ENCODE measurements around the gene SMAD2.

The SMAD2 gene

GRCh38 chr18:47899107-47899840, 31.2 kb downstream of the SMAD2 start:
- DNase-seq (ENCODE audit: extremely low read depth, low read depth) = no peak
- no peak overlapping the region for H3K4me3 ChIP-seq (replicated peaks; ENCODE audit: low read depth, low read length)
- no peak for TF ChIP-seq CTCF (IDR thresholded peaks at IDR 0.05; ENCODE audit: low read depth, low read length, missing control alignments)

- DNase-seq (ENCODE audit: extremely low read depth, low read depth) = no peak
- no peak for TF ChIP-seq CTCF (IDR thresholded peaks at IDR 0.05; ENCODE audit: low read depth, low read length, missing control alignments)
- H3K4me3 ChIP-seq (replicated peaks; ENCODE audit: low read depth, low read length) = no peak overlapping the region
These were observed 31.8 kb downstream of the SMAD2 start for GRCh38 chr18:47898696-47899095.

GRCh38 chr18:47898055-47898454, 32.4 kb downstream of the SMAD2 start:
- no peak for DNase-seq (ENCODE audit: extremely low read depth, low read depth)

GRCh38 chr18:47895565-47896250, 34.8 kb downstream of the SMAD2 start:
- no peak for DNase-seq (ENCODE audit: extremely low read depth, low read depth)
- no peak for TF ChIP-seq CTCF (IDR thresholded peaks at IDR 0.05; ENCODE audit: low read depth, low read length, missing control alignments)
- no peak overlapping the region for H3K4me3 ChIP-seq (replicated peaks; ENCODE audit: low read depth, low read length)

More at GRCh38 chr18:47898055-47898454, 32.4 kb downstream of the SMAD2 start:
- no peak for TF ChIP-seq CTCF (IDR thresholded peaks at IDR 0.05; ENCODE audit: low read depth, low read length, missing control alignments)
- H3K4me3 ChIP-seq (replicated peaks; ENCODE audit: low read depth, low read length) = no peak overlapping the region

GRCh38 chr18:47893939-47894699, 36.3 kb downstream of the SMAD2 start:
- TF ChIP-seq CTCF (IDR thresholded peaks at IDR 0.05; ENCODE audit: low read depth, low read length, missing control alignments) = no peak
- DNase-seq (ENCODE audit: extremely low read depth, low read depth) = no peak
- no peak overlapping the region for H3K4me3 ChIP-seq (replicated peaks; ENCODE audit: low read depth, low read length)

GRCh38 chr18:47893047-47893446, 37.4 kb downstream of the SMAD2 start:
- TF ChIP-seq CTCF (IDR thresholded peaks at IDR 0.05; ENCODE audit: low read depth, low read length, missing control alignments) = no peak
- H3K4me3 ChIP-seq (replicated peaks; ENCODE audit: low read depth, low read length) = no peak overlapping the region
- no peak for DNase-seq (ENCODE audit: extremely low read depth, low read depth)

Data from HFF-Myc (cell line).